ENCODE results near the gene RRAGD.

The RRAGD gene, protein sequence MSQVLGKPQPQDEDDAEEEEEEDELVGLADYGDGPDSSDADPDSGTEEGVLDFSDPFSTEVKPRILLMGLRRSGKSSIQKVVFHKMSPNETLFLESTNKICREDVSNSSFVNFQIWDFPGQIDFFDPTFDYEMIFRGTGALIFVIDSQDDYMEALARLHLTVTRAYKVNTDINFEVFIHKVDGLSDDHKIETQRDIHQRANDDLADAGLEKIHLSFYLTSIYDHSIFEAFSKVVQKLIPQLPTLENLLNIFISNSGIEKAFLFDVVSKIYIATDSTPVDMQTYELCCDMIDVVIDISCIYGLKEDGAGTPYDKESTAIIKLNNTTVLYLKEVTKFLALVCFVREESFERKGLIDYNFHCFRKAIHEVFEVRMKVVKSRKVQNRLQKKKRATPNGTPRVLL

DNA sequence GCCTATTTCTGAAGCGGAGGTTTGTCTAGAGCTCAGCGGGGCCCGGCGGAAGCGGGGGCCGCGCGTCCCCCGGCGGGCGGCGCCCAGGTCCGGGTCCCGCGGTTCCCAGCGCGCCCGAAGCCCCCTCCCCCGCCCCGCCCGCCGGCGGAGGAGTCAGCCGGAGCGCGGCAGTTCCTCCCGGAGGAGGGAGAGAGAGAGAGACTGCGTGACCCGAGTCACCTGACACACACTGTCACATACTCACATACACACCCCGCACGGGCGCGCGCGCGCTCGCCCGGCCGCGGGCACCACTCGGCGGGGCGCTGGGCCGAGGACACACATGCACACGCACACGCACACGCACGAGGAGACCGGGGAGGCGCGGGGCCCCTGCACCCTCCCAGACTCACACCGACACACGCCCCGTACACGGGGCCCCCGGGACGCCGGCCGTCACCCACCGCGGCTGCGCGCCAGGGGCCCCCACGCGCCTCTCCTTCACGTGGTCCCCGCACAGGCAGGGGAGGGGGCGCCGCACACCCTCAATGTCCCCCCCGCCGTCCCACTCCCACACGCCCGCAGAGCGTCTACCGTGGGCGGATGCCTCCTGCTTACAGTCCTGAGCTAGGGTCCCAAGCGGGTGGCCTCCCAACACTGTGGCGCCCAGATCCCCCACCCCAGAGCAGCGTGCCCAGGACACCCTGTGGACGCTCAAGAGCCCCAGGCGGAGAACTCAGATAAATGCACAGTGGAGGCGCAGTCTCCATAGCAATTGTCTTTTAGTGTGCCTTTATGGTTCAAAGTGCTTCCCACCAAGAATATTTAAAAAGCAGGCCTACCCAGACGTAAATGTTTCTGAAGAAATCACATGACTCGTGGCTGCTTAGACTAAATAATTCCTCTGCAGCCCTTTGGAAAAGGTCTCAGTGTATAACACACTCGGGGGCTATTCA, at the start of gene RRAGD:
RRAGD (minus strand) TSS at position 203 of the 935 bp plus-strand sequence. CDS start 280 bp downstream, outside the sequence.
- DNase-seq (ENCODE audit: low read depth), result no peak

DNA sequence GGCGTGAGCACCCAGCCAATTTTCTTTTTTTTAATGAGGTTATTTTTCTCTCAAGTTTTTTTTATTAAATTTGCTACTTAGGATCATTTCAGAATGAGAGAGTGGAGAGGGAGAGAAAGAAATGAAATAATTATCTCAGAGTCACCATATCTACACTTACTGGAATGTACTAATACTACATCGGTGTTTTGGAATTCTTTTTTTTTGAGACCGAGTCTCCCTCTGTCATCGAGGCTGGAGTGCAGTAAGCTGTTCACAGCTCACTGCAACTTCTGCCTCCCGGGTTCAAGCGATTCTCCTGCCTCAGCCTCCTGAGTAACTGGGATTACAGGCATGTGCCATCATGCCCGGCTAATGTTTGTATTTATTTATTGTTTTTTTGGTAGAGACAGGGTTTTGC, 48.6 kb upstream of the RRAGD start:
- no peak for DNase-seq (ENCODE audit: low read depth)

DNA sequence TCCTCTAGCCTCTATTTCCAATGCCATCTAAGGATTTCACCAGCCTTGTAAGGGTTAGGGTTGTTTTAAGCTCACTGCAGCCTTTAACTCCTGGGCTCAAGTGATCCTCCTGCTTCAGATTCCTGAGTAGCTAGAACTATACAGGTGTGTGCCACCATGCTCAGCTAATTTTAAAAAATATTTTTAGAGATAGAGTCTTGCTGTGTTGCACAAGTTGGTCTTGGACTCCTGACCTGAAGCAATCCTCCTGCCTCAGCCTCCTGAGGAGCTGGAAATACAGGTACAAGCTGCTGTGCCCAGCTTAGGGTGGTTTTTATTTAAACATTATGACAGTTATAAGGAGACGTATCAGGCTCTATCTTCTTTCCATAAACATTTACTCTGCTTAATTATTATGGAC, 47.4 kb upstream of the RRAGD start:
- DNase-seq (ENCODE audit: low read depth), result no peak

DNA sequence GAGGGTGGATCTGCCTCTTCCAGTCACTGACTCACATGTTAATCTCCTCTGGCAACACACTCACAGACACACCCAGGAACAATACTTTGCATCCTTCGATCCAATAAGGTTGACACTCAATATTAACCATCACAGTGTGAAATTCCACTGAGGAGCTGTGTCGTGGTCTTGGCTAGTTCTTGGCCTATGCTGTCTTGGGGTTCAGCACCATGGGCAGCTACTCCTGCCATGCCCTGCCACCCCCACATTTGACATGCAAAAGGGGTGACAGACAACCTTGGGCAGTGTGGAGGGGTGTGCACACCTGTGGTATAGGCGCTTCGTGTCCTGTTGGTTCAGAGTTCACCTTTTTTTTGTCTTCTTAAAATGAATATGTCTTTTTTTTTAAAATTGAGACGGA, 46.6 kb upstream of the RRAGD start:
- DNase-seq (ENCODE audit: low read depth), result no peak

DNA sequence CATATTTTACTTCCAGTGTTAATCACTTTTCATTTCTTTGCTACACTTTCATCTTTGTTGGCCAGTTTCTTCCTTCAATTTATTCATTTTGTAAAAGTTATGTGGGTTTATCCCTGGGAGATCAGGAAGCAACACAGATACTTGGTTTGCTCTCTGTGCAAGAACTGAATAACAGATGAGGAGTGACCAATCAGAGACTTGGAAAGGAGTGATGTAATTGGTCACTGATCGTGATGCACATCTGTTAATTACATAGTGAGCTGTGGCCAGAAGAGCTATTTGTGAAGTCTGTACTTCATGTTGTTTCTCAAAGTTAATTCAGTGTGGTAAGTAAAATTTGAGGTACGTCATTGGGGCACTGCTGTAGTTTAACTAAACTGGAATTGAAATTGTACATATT, 42.2 kb upstream of the RRAGD start:
- DNase-seq (ENCODE audit: low read depth), result no peak

DNA sequence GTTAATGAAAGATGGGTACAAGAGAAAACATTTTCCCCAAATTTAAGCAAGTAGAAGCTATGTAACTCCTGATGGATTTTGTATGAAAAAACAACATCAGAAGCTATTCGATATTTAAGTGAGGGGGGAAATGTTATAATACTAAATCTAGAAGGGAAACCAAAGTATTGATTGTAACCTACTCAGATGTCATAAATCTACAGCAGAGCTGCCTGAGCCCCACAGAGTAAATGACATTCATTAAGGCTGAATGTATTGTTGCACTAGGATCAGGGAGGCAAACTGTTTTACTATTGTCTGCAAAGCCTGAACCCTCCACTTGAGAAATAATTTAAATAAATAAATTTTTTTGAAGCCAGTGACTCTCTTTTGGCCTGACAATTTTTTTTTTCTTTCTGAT, 40.2 kb upstream of the RRAGD start:
- DNase-seq (ENCODE audit: low read depth), result no peak

DNA sequence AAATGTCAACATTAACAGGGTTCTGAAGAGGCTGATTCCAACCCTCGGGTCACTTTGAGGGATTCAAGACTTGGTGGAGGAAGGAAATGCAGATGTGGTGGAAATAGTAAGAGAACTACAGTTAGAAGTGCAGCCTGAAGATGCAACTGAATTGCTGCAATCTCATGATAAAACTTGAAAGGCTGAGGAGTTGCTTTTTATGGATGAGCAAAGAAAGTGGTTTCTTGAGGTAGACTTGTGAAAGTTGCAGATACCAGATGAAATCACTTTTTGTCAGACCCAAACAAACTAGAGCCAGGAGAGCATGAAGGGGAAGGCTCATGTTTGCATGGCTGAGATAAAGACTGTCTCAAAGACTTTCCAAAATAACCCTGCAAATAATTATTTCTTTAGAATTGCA, 37.1 kb upstream of the RRAGD start:
- DNase-seq (ENCODE audit: low read depth), result no peak

DNA sequence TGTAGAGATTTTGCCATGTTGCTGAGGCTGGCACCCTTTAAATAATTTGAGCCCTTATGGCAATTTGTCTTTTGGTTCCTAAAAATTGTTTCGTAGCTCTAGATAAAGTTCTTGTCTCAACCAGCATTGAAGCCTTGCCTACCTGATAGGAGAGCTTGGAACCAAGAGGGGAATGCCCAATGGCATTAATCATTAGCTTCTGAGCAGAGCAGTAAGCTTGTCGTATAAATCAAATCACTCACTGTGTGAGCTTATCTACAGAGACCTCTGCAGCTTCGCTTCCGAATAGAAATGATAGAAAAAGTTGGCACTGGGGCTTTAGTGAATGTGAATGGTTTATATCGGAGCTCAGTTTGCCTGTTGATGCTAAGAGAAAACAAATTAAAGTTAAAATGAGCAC, 31.6 kb upstream of the RRAGD start:
- DNase-seq (ENCODE audit: low read depth), result no peak

DNA sequence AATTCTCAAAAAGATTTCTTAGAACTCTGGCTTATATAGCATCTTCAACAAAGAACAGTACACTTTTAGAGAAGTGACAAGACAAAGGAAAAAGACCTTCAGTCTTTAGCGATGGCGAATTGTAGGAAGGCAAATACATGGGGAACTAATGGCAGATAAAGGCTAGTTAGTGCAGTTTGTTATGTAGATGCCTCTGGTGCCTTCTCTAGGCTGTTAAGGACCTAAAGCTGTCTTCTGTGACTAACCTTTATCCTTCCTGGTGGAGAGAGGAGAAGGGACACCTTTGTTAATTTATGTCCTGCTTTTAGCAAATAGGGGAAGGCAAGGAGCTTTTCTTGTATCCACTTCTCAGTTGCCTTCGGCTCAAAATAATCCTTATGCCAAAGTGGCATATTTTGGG, 28.1 kb upstream of the RRAGD start:
- no peak for DNase-seq (ENCODE audit: low read depth)

DNA sequence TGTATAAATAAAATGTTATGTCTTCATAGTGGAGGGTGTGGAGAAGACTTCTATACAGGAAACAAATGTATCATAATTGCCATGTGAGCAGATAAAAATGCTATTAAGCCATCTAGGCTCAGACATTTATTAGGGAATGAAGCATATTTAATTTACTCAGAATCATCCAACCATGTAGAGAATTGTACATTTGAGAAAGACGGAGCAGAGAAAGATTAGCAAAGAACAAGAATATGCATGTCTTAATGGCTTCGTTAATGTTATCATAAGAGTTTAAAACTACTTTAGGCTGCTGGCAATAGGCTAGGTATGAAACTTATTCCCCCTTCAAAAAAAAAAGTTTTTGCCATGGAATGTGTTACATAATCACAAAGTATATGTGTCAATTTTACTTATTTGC, 26.9 kb upstream of the RRAGD start:
- no peak for DNase-seq (ENCODE audit: low read depth)

DNA sequence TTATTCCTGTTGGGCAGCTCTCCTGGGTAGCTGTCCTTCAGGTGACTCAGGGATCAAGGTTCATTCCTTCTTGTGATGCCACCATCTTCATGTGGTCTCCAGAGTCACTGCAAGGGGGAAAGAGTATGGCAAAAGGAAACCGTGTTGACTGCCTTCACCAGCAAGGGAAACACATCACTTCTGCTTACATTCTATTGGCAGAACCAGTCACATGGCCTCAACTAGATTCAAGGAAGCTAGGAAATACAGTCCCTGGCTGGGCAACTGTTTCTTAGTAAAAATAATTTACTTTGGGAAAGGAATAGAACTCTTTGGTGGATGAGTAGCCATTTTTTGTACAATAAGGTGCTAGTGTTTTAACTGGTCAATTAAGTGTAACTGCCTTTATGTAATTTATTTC, 26.2 kb upstream of the RRAGD start:
- no peak for DNase-seq (ENCODE audit: low read depth)

DNA sequence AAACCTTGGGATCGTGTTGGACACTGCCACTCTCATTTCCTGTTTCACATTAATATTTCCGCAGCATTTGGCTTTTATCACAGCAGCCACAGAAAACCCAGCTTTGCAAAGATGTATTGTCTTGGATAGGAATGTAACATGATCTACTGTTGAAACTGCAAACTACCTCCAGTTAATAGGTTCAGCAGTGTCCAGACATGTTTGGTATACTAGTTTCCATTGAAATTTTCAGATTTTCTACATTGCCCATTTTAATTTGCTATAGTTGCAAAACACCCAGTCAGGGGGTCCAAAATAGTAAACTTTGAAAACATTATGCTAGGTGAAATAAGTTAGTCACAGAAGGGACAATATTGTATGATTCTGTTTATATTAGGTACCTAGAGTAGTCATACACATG, 24.2 kb upstream of the RRAGD start:
- DNase-seq (ENCODE audit: low read depth), result no peak

DNA sequence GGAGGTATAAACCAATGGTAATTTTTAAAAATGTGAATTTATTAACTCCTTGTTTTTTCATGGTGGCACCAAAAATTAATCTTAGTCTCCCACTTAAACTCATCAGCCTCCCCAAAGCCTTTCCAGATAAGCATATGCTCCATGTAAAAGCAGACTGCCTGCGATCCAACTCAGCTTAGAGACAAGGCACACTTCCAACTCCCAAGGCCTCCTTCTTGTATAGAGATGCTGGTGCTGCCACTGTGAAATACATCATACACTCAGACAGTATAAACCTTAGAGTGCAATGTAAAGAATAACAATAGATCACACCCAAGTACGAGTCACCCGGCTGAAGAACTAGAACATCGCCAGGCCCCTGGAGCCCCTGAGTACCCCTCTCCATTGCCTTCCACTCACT, 22.9 kb upstream of the RRAGD start:
- no peak for DNase-seq (ENCODE audit: low read depth)

DNA sequence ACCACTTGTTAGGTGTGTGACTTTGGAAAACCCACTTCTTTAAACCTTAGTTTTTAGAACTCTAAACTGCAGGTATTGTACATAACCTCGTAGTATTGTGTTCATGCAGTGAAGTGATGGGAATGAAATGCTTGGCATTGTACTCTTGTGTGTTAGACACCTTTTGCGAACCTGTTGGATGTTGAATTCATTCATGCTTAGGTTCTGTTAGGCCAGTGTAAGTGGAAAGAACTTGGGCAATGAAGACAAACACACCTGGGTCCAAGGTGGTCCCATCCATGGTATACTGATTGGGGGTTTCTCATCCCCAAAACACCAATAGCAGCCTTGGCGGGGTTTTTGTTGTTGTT, 22.1 kb upstream of the RRAGD start:
- DNase-seq (ENCODE audit: low read depth), result no peak

DNA sequence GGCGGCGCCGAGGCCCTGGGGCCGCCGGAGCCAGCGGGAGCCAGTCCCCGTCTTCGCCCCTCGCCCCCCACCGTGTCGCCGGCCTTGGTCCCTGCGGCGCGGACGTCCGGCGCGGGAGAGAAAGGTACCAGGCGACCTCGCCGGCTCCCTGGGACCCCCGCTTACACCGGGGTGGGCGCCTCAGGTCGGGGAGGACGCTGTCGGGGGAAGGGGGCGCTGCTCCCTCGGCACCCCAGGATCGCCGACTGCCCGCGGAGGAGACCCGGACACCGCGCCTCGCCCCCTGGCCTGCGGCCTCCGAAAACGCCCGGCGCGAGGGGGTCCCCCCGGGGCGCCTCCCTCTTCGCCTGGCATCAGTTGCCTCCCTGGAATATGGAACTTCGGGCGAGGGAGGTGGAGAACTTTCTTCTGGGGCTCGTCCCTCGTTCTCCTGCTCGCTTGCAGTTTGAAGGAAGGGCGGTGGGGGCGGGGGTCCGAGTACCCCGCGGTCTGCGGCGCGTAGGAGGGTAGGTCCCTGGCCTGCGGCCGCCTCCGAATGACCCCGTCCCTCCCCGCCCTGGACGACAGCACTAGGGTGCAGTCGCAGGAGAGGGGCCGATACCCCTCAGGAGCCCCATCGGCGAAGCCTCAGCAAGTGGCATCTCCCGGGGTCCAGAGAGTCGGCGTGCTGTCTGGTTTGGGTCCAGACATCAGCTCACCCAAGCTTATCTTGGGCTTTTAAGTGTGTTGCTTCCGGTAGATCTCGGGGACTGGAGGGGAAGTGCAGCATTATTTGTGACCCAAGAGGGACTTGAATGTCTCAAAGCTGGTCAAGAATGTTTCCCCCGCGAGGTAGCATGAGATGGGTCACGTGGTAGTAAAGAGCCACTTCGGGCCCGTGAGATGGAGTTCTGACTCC, 21.4 kb upstream of the RRAGD start:
- DNase-seq (ENCODE audit: low read depth), result no peak

DNA sequence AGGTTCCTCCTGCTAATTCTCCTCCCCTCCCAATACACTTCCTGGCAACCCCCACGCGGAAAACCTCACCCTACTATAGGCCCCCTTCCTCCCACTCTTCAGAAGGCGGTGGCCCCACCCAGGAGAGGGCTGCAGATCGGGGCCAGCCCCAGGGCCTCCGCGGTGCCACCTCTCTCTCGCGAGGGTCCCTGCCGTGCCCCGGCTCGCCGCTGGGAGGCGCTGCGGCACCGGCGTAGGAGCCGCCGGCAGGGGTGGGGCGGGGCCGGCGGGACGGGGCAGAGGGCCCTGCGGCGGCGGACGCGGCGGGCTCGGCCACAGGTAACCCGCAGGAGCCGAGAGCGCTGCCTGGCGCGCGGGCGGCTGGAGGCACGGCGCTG, 20.8 kb upstream of the RRAGD start, which contains the start of gene ANKRD6:
ANKRD6 (plus strand) TSS at position 278 of the 377 bp plus-strand sequence. CDS start 133,825 bp downstream, outside the sequence.
- no peak for DNase-seq (ENCODE audit: low read depth)

DNA sequence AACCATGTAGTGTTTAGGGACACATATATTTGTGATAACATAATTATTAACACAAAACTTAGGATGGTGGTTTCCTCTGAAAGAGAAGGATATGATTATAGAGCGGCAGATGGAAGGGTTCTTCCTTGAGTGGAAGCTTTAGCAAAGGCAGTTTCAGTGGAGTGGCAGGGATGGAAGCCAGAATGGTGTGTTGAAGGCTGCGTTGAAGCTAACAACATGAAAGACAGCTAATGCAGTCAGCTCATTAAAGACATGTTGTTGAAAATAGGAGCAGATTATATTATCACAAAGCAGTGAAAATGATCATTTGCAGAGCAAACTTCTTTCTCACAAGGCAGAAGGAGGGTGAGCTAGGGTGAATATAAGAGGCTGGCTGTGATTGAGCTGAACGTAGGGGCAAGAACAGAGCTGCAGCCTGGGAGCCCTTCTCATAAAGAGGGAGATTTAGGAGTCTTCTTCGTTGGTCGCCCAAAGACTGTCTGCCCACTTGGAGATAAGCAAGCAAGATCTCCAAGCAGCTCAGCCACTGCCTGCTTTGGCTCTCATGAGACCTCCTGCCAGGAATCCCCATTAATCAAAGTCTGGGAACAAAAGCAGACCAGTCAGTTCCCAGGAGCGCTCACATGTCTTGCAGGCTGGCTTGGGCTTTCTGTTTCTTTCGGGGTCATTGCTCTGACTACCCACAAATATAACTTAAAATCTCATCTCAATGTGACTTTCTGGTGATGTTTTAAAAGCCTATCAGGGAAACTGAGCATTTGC, 18.3 kb upstream of the RRAGD start:
- DNase-seq (ENCODE audit: low read depth), result no peak

DNA sequence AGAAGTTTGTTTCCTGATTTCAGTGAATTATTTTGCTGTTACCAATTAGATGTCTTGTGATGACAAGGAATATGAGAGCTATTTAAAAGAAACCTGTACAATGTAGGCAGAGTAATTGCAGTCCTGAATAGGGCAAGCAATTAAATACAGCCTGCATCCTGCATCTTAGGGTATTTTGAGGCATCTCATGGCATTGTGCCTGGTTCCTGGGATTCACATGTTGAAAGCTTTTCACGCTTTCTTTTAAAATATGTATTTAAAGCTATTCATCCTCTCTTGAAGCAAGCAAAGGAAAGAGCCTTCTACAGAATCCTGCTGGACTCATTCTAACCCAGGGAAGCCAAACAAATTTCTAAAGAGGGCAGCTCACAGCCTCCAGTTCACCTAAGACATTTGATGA, 4.7 kb upstream of the RRAGD start:
- DNase-seq (ENCODE audit: low read depth), result no peak

DNA sequence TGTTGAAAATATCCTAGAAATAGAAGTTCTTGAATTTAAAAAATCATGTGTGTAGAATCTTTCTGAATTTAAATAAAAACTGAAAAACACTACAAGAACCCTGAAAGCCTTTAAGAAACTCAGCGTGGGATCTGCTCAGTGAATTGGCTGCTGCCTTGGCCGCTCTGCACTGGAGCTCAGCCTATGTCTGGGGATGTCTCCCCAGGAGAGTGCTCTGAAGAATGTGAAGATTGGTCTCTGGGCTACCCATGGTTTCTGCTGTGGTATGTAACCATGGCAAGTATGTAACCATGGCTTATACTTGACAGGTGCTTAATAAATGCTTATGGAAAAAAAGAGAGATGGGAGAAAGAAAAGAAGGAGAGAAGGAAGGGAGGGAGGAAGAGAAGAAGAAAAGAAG, 3.1 kb upstream of the RRAGD start:
- DNase-seq (ENCODE audit: low read depth), result no peak

DNA sequence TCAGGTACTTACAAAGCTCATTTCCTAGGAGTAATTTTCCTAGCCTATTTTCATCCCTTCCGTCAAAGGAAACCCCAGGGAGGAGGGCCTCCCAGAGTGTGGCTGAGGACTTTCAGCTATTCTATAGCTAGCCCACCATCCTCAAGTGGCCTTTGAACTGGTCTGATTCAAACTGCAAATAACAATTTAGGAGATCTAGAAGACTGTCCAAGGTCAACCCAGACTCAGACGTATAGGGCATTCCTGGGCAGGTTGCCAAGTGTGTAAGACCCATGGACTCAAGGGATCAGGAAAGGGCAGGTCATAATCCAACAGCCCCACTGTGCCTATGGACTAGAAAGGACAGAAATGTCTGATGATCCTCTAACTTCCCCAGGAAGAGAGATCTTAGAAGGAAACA, 2.1 kb upstream of the RRAGD start:
- DNase-seq (ENCODE audit: low read depth), result no peak

DNA sequence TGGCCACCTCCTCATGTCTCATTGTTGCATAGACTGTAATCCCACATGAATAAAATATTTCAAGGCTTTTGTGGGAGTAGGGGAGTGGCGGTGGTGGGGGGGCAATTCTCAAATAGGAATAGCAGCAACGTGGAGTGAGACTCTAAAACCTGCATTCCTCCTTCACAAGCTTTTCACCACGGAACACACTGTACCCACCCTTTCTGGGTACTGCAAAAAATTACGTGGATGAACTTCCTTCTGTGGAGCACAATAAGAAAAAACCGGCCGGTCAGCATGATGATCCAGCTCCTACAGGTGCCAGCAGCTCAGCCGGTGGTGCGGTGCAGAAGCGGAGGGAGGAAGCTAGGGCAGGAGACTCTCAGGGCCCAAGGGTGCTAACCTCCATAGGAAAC, 930 bp upstream of the RRAGD start:
- no peak for DNase-seq (ENCODE audit: low read depth)

All from HS-27A (cell line).